SK-N-MC (cell line): Measurements from ENCODE around the gene FRA10AC1.

Experiments used
- DNase-seq: peaks from one replicate; pipeline ENCODE4 v3.0.0-alpha.2; 2011; ENCODE audit warnings: low read depth, low spot score
- H3K27ac ChIP-seq: fragments of 200-600 bp; sonication (generic); 2 replicates; pipeline ENCODE4 v1.5.1; 2016; ENCODE audit warnings: mixed run types
- H3K36me3 ChIP-seq: fragments of 200-600 bp; sonication (generic); 2 replicates; pipeline ENCODE4 v1.6.1; 2017; ENCODE audit warnings: antibody characterized with exemption, low read length, mixed read lengths; ENCODE audit not compliant: insufficient read depth
- H3K4me3 ChIP-seq: fragments of 200-600 bp; sonication (generic); 2 replicates; pipeline ENCODE4 v1.5.1; 2016
- H3K9ac ChIP-seq: fragments of 200-600 bp; sonication (generic); 2 replicates; pipeline ENCODE4 v1.8.0; 2017; ENCODE audit warnings: mixed run types, mixed read lengths; ENCODE audit not compliant: insufficient read length
- H3K9me3 ChIP-seq: fragments of 200-600 bp; sonication (generic); 2 replicates; pipeline ENCODE4 v1.6.1; 2017; ENCODE audit warnings: low read depth, mild to moderate bottlenecking, antibody characterized with exemption, low read length, moderate library complexity, mixed read lengths
- EZH2 ChIP-seq: fragments of 200-600 bp; sonication (generic); IDR thresholded peaks from one replicate; pipeline ENCODE4 v1.6.1; 2017; ENCODE audit warnings: antibody characterized with exemption
- FOXP2 ChIP-seq: optimal IDR thresholded peaks from 2 replicates; pipeline ENCODE3; 2011; ENCODE audit warnings: mild to moderate bottlenecking, moderate library complexity; ENCODE audit not compliant: insufficient read depth; ENCODE audit errors: extremely low read length, control extremely low read depth
- POLR2AphosphoS5 ChIP-seq: IDR thresholded peaks from 2 replicates; pipeline ENCODE4 v1.6.1; 2012; ENCODE audit warnings: mild to moderate bottlenecking, low read depth, low read length, borderline replicate concordance

The FRA10AC1 gene

GRCh38 chr10:93702210-93703001, at the start of gene FRA10AC1:
Gene FRA10AC1, minus strand, starts transcription at chr10:93702592. Its CDS starts 2,486 bp downstream, at chr10:93700106.
- H3K9ac ChIP-seq = peak within 1 kb of the TSS; percentile 84
- no peak within 1 kb of the TSS for H3K27ac ChIP-seq
- peak within 1 kb of the TSS; percentile 85 for H3K4me3 ChIP-seq
- TF ChIP-seq POLR2AphosphoS5 (peak; percentile 85), EZH2 (no peak)
- no peaks in the 10 kb centered on the region for H3K9me3 ChIP-seq
- H3K36me3 ChIP-seq = peaks cover 4% of the 10 kb centered on the region; the same call in 1 of the 2 replicates
- peak; percentile 24 for DNase-seq

- H3K36me3 ChIP-seq = no peaks in the 10 kb centered on the region
- no peak for DNase-seq
- no peaks in the 10 kb centered on the region for H3K9me3 ChIP-seq
- H3K9ac ChIP-seq = no peak overlapping the region
- no peak overlapping the region for H3K4me3 ChIP-seq
- no peak overlapping the region for H3K27ac ChIP-seq
- TF ChIP-seq POLR2AphosphoS5 = no peak
- no peak for TF ChIP-seq EZH2
- TF ChIP-seq FOXP2 = no peak
Measured at GRCh38 chr10:93751832-93752231, 49.4 kb upstream of the FRA10AC1 start.

GRCh38 chr10:93751124-93751523, 48.7 kb upstream of the FRA10AC1 start:
- Histone ChIP-seq H3K9ac (no peak overlapping the region), H3K4me3 (no peak overlapping the region), H3K27ac (no peak overlapping the region), H3K9me3 (no peaks in the 10 kb centered on the region), H3K36me3 (no peaks in the 10 kb centered on the region)
- no peak for DNase-seq
- no peak for TF ChIP-seq EZH2
- no peak for TF ChIP-seq FOXP2
- TF ChIP-seq POLR2AphosphoS5 = no peak

- Histone ChIP-seq H3K27ac (no peak overlapping the region), H3K9ac (no peak overlapping the region), H3K9me3 (no peaks in the 10 kb centered on the region), H3K36me3 (no peaks in the 10 kb centered on the region), H3K4me3 (no peak overlapping the region)
- no peak for DNase-seq
- TF ChIP-seq EZH2 = no peak
- TF ChIP-seq FOXP2 = no peak
- TF ChIP-seq POLR2AphosphoS5 = no peak
Measured at GRCh38 chr10:93749218-93749799, 46.9 kb upstream of the FRA10AC1 start.

GRCh38 chr10:93746844-93747284, 44.5 kb upstream of the FRA10AC1 start:
- no peak for DNase-seq
- H3K27ac ChIP-seq = no peak overlapping the region

GRCh38 chr10:93745408-93746065, 43.1 kb upstream of the FRA10AC1 start:
- TF ChIP-seq POLR2AphosphoS5 = no peak
- no peak for TF ChIP-seq EZH2
- TF ChIP-seq FOXP2 = no peak
- H3K27ac ChIP-seq = no peak overlapping the region
- H3K4me3 ChIP-seq = no peak overlapping the region
- H3K36me3 ChIP-seq = no peaks in the 10 kb centered on the region
- H3K9me3 ChIP-seq = no peaks in the 10 kb centered on the region
- no peak overlapping the region for H3K9ac ChIP-seq
- DNase-seq = no peak

More at GRCh38 chr10:93746844-93747284, 44.5 kb upstream of the FRA10AC1 start:
- TF ChIP-seq EZH2 = no peak
- TF ChIP-seq FOXP2 = no peak
- TF ChIP-seq POLR2AphosphoS5 = no peak
- Histone ChIP-seq H3K36me3 (no peaks in the 10 kb centered on the region), H3K9ac (no peak overlapping the region), H3K9me3 (no peaks in the 10 kb centered on the region), H3K4me3 (no peak overlapping the region)

GRCh38 chr10:93742633-93743349, 40.4 kb upstream of the FRA10AC1 start:
- TF ChIP-seq POLR2AphosphoS5 (no peak), FOXP2 (no peak), EZH2 (no peak)
- H3K36me3 ChIP-seq = no peaks in the 10 kb centered on the region
- H3K4me3 ChIP-seq = no peak overlapping the region
- H3K9me3 ChIP-seq = no peaks in the 10 kb centered on the region
- no peak overlapping the region for H3K9ac ChIP-seq
- no peak for DNase-seq
- H3K27ac ChIP-seq = no peak overlapping the region

GRCh38 chr10:93741367-93741766, 39.0 kb upstream of the FRA10AC1 start:
- H3K36me3 ChIP-seq = no peaks in the 10 kb centered on the region
- DNase-seq = no peak
- no peaks in the 10 kb centered on the region for H3K9me3 ChIP-seq
- H3K9ac ChIP-seq = no peak overlapping the region
- no peak for TF ChIP-seq EZH2
- TF ChIP-seq POLR2AphosphoS5 = no peak
- no peak for TF ChIP-seq FOXP2
- H3K27ac ChIP-seq = no peak overlapping the region
- no peak overlapping the region for H3K4me3 ChIP-seq
